GM13977 (cell line): Measurements from ENCODE around the gene MRPL22.
"Not testable (repeated sequence)": the region's sequence is repeated elsewhere in the genome, so short reads cannot be mapped to it uniquely, and the experiment has no call there.

Source experiments
- DNase-seq: peaks from one replicate; pipeline ENCODE4 v3.0.0; 2012; ENCODE audit warnings: low spot score
- in situ Hi-C: fragments of 300-500 bp; cut with MboI; formaldehyde crosslinking; loops from one replicate; pipeline ENCODE4 v1.12.0; 2022; ENCODE audit warnings: low sequenced_read_pairs, low pct_unique_long_range_greater_than_20kb, mixed read lengths, inconsistent platforms; ENCODE audit not compliant: unreplicated experiment
- TF ChIP-seq, protein P1 (sequence below): IDR thresholded peaks from 2 replicates; pipeline ENCODE4 v1.5.1; 2012; ENCODE audit warnings: mild to moderate bottlenecking, control low read depth; ENCODE audit not compliant: insufficient read depth; ENCODE audit errors: extremely low read depth, missing control alignments

MRPL22 gene

DNA sequence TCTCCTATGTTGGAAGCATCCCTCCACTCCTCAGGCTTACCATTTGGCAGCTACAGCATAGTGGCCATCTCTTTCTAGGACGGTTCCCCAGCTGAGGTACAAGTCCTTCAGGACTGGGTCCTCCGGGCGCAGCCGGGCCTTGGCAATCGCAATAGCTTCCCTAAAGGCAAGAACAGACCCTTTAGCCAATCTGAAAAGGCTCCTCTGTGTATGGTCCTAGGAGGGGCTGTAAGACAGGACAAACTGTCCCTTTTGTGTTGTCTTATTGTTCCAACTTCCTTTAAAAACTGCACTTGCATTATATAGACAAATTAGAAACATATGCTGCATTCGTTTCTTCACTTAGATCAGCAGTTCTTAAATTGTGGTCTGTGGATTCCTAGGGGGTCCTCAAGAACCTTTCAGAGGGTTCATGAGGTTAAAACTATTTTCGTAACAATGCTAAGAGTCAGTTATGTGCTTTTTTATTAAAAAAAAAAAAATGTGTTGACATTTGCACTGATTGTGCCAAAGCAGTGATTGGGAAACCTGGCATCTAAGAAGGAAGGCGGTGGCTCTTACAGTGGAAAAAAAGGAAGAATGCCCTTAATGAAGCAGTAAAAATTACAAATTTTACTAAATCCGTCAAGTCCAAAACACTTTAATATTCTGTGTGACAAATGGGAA lies 41.6 kb upstream of the MRPL22 start:
- TF ChIP-seq, protein P1, sequence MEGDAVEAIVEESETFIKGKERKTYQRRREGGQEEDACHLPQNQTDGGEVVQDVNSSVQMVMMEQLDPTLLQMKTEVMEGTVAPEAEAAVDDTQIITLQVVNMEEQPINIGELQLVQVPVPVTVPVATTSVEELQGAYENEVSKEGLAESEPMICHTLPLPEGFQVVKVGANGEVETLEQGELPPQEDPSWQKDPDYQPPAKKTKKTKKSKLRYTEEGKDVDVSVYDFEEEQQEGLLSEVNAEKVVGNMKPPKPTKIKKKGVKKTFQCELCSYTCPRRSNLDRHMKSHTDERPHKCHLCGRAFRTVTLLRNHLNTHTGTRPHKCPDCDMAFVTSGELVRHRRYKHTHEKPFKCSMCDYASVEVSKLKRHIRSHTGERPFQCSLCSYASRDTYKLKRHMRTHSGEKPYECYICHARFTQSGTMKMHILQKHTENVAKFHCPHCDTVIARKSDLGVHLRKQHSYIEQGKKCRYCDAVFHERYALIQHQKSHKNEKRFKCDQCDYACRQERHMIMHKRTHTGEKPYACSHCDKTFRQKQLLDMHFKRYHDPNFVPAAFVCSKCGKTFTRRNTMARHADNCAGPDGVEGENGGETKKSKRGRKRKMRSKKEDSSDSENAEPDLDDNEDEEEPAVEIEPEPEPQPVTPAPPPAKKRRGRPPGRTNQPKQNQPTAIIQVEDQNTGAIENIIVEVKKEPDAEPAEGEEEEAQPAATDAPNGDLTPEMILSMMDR = no peak
- DNase-seq = no peak
- in situ Hi-C loops = no loop called here

DNA sequence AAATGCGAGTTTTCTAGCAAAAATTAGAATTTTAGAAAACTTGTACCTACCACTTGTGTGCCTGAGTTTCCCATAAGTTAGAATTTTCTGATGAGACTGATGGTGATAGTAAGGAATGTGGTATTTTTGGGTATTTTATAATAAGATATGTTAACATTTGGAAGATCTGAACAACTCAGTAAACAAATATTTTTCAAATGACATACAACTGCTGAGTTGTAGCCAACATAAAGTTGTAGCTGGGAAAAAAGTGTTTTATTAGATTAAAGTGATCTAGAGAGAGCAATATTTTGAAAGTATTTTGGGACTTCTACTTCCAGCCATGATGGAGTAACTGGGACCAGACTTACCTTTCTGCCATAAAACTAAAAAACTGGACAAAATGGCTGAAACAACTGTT lies 40.8 kb upstream of the MRPL22 start:
- in situ Hi-C loops = no loop called here
- TF ChIP-seq, protein P1 = no peak
- DNase-seq = no peak

DNA sequence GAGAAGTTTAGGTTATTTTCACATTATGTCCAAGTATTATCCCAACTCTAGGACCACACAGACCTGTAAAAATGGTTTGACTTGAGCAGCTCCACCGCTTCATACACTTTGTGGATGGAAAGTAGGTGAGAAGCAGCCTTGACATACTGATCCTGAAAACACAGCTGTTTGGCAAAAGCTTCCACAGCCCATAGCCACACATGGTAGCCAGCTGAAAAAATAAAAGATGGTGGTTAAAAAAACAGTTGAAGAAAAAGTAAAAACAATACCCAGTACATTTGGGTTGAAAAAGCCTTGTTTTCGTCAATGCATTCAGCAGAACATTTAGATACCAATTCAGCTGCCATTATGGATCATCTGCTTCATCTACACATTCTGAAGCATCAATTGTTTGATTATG lies 39.6 kb upstream of the MRPL22 start:
- TF ChIP-seq, protein P1 = no peak
- DNase-seq = no peak
- in situ Hi-C loops = no loop called here

DNA sequence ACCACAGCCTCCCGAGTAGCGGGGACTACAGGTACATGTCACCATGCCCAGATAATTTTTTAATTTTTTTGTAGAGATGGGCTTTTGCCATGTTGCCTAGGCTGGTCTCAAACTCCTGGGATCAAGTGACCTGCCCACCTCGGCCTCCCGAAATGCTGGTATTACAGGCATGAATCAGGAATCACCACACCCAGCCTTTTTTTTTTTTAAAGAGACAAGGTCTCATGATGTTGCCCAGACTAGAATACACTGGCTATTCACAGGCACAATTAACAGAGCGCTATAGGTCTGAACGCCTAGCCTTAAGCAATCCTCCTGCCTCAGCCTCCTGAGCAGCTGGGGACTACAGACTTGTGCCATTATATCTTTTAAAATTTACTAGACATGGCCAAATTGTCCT lies 39.0 kb upstream of the MRPL22 start:
- TF ChIP-seq, protein P1 = no peak
- in situ Hi-C loops = no loop called here
- no peak for DNase-seq

DNA sequence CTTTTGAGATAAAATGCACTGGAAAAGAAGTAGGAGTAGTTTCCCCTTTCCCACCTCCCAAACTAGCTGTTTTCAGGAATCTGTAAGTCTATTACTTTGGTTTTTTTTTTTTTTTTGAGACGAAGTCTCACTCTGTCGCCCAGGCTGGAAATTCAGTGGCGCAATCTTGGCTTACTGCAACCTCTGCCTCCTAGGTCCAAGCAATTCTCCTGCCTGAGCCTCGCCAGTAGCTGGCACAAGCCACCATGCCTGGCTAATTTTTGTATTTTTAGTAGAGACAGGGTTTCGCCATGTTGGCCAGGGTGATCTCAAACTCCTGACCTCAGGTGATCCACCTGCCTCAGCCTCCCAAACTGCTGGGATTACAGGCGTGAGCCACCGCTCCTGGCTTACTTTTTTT lies 35.3 kb upstream of the MRPL22 start:
- DNase-seq, in situ Hi-C loops: not testable (repeated sequence)

DNA sequence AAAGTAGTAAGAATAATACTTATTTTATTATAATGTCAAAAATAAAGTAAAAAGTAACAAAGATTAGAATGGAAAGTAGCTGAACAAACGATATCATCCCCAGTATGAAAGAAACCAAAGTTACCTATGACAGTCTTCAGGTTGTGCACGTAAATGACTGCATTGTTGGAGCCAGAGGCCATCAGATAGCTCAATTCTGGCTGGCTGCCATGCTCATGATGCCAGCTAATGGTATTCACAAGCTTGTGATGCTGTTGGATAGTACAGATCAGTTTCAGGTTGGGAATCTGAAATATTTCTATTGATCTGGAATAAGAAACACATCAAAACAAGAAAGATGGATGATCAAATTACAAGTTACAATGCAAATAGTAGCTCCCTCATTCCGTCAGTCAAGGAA lies 24.0 kb upstream of the MRPL22 start:
- in situ Hi-C loops = no loop called here
- TF ChIP-seq, protein P1 = no peak
- DNase-seq = no peak

DNA sequence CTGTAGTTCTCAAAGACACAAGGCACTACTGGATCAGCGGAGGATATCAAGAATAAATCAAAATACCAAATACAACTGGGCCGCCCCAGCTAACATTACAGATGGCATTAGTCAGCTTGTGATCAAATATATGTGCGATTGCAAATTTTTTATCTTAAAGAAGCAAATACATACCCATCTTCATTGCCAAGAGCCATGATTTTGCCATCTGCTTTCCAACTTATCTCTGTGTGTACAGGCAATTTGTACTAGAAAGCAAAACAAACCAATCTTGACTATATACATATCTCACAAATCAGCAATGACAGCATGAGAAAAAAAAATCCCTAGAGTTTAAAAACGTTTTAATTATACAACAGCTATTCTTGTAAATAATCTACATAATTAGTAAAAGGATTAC lies 23.1 kb upstream of the MRPL22 start:
- TF ChIP-seq, protein P1 = no peak
- no peak for DNase-seq
- in situ Hi-C loops = no loop called here
